Right renal cortex interstitium (tissue), 3 donors: ENCODE results near the gene ST6GAL1. TPM values are rescaled to one million over a fixed set of nuclear protein-coding genes. Genes with fewer than 3 reads are reported as not detected.
"Not testable (repeated sequence)": the region's sequence is repeated elsewhere in the genome, so short reads cannot be mapped to it uniquely, and the experiment has no call there.

Experiments used
- DNase-seq, 3 donors: peaks; one replicate each; pipeline ENCODE4 v3.0.0-alpha.2; 2013; ENCODE audit warnings: low read depth in 3 of 3, low spot score in 2 of 3
- polyA plus RNA-seq, 3 donors: library from polyadenylated mRNA; unstranded; fragments of 120-200 nt; gene quantifications; one replicate each; pipeline ENCODE4 v1.2.1, GENCODE V29; 2013; ENCODE audit not compliant: insufficient read length in 3 of 3

ST6GAL1 gene, protein sequence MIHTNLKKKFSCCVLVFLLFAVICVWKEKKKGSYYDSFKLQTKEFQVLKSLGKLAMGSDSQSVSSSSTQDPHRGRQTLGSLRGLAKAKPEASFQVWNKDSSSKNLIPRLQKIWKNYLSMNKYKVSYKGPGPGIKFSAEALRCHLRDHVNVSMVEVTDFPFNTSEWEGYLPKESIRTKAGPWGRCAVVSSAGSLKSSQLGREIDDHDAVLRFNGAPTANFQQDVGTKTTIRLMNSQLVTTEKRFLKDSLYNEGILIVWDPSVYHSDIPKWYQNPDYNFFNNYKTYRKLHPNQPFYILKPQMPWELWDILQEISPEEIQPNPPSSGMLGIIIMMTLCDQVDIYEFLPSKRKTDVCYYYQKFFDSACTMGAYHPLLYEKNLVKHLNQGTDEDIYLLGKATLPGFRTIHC
- polyA plus RNA-seq, result 10 to 100 TPM; 65.8 to 81.0 (median 72.8) TPM

DNA sequence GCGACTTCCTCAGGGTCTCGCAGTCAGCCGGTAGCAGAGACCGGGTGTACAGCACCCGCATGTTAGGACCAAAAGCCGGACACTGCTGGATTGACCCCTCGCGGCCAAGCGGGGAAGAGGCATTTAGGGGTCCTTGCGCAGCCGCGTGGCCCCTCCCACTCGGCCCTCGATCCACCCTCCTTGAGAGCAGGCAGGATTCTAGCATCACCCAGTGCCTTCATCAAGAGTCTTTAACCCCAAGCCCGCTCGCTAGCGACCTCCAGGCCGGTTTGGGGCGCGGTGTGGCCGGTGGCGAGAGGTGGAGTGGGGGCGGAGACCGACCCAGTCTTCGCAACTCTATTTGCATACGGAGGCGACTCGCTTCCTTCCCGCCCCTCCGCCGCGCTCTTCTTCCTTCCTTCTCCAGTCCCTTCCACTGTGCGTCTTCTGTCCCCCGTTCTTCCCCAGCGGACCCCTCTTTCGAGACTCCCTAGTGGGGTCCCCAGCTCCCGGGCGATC lies at the start of gene ST6GAL1:
Gene ST6GAL1 (plus strand): TSS at position 384 of the 498 bp plus-strand sequence. CDS start 112,178 bp downstream, outside the sequence.
- peak in 1 of 3 donors; percentile 53 for DNase-seq

DNA sequence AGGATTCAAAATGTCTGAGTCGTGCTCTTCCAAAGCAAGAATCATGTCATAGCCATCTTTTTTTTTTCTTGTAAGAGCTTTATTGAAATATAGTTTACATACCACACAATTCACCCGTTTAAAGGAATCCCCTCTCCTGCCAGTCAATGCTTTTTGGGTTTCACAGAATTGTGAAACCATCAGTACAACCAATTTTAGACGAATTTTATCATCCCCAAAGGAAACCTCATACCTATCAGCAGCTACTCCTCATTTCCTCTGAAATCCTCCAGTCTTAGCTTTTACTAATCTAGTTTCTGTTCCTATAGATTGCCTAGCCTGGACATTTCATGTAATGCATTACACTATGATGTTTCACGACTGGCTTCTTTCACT lies 48.2 kb upstream of the ST6GAL1 start:
- DNase-seq, result no peak

DNA sequence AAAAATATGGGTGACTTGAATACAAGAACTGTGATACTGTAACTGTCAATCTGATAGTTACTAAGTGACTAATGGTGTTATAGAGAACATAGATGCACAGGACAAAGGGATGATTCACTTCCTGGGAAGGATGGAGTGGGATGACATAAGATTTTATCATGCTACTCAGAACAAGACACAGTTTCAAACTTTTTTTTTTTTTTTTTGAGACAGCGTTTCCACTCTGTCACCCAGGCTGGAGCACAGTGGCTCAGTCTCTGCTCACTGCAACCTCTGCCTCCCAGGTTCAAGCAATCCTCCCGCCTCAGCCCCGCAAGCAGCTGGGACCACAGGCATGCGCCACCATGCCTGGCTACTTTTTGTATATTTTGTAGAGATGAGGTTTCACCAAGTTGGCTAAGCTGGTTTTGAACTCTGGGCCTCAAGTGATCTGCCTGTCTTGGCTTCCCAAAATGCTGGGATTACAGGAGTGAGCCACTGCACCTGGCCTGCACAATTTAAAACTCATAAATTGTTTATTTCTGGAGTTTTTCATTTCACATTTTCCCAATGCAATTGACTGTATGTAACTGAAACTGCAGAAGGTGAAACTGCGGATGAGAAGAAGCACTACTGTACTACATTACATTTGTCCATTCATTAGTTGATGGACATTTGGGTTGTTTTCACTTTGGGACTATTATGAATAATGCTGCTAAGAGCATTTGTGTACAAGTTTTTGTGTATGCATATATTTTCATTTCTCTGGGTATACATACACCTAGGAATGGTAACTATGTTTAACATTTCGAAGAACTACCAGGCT lies 47.2 kb upstream of the ST6GAL1 start:
- DNase-seq, result no peak

DNA sequence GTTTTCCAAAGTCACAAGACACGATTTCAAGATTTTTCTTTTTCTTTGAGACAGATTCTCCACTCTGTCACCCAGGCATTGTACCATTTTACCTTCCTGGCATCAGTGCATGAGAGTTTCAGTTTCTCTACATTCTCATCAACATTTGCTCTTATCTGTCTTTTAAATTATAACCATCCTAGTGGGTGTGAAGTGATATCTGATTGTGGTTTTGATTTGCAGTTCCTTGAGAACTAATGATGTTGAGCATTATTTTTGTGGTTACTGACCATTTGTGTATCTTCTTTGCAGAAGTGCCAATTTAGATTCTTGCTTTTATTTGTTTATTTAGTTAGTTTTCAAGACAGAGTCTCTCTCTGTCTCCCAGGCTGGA lies 46.7 kb upstream of the ST6GAL1 start:
- DNase-seq, result no peak

DNA sequence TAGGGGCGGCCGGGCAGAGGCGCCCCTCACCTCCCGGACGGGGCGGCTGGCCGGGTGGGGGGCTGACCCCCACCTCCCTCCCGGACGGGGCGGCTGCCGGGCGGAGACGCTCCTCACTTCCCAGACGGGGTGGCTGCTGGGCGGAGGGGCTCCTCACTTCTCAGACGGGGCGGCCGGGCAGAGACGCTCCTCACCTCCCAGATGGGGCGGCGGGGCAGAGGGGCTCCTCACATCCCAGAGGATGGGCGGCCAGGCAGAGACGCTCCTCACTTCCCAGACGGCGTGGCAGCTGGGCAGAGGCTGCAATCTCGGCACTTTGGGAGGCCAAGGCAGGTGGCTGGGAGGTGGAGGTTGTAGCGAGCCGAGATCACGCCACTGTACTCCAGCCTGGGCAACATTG lies 45.5 kb upstream of the ST6GAL1 start:
- DNase-seq, result not testable (repeated sequence)

DNA sequence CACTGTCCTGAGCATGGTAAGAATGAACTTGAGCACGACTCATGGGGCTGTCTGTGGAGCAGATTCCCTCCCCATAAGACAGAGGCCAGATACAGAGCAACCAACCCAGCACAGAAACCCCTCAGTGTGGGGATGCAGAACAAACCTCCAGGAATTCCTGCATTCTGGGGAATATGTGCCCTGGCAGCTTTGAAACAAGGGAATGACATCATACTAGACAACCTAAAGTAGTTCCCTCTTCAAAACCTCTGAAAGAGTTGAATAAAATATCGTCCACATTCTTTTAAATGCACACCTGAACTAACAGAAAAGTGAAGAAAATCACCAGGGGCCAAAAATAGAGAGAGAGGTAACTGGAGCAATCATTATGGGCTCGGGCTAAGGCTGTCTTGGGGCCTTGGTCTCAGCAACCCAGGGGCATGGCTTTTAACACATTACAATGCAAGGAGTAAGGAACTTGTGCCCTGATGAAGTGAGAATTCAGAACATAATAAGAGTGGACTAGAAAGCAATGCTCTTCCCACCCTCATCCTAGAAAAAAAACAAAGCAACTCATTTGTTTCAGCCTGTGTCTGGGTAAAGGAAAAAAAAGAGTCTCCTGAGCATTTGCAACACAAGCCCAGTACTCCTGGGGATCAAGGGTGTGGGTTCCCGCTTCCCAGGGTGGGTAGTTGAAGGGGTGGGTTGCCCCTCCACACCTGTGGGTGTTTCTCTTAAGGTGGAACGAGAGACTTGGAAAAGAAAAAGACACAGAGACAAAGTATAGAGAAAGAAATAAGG lies 43.9 kb upstream of the ST6GAL1 start:
- no peak for DNase-seq

DNA sequence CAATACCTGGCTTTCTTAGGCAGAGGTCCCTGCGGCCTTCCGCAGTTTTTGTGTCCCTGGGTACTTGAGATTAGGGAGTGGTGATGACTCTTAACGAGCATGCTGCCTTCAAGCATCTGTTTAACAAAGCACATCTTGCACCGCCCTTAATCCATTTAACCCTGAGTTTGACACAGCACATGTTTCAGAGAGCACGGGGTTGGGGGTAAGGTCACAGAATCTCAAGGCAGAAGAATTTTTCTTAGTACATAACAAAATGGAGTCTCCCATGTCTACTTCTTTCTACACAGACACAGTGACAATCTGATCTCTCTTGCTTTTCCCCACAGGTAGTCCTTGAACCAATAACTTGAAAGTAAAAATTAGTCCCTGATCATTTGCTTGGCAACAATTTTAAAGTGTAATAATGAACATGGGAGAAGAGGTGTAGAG lies 42.8 kb upstream of the ST6GAL1 start:
- not testable (repeated sequence) for DNase-seq

DNA sequence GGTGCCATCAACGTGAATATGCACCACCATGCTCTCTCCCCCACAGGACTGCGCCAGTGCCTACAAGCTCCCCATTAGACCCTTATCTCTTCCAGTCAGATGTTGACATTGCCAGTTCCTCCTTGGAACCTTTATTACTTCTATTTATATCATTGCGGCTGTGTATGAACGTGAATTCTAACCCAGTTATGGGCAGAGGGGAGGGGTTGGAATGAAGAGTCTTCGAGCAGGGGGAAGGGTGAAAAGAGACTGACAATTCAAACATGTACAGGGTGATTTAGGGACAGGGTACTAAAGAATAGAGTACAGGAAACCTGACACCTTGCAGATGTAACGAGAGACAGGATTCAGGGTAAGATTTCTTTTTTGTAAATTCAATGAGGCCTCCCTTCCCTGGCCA lies 41.8 kb upstream of the ST6GAL1 start:
- DNase-seq, result no peak

DNA sequence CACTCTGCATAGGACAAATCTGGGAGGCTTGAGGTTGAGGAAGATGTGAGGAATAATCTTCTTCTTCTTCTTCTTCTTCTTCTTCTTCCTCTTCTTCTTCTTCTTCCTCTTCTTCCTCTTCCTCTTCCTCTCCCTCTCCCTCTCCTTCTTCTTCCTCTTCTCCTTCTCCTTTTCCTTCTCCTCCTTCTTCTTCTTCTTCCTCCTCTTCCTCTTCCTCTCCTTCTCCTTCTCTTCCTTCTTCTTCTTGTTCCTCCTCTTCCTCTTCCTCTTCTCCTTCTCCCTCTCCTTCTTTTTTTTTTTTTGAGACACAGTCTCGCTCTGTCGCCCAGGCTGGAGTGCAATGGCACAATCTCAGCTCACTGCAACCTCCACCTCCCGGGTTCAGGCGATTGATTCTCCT lies 40.6 kb upstream of the ST6GAL1 start:
- not testable (repeated sequence) for DNase-seq

DNA sequence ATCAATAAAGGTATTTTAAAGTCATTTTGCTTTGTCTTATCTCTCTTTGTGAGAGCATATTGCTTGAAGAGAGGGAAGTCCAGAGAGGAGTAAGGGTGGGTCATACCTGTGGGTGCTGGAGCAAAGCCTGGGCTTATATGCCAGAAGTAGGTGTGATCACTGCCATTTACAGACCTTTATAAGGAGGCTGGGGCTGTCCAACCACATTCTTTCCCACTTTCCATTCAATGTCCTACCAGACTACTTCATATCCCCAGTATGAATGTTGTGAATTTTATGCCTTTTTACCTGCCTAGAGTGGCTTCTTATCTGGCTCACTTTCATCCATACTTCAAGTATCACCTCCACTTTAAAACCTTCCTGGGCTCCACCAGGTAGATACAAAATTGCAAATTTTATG lies 39.4 kb upstream of the ST6GAL1 start:
- no peak for DNase-seq

DNA sequence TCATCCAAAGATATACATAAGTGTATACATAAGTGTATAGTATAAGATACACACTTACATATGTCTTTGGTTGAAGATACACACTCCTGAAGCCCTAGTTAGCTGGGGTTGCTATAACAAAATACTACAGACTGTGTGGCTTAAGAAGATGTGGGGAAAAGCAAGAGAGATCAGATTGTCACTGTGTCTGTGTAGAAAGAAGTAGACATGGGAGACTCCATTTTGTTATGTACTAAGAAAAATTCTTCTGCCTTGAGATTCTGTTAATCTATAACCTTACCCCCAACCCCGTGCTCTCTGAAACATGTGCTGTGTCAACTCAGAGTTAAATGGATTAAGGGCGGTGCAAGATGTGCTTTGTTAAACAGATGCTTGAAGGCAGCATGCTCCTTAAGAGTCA lies 37.3 kb upstream of the ST6GAL1 start:
- DNase-seq, result not testable (repeated sequence)

DNA sequence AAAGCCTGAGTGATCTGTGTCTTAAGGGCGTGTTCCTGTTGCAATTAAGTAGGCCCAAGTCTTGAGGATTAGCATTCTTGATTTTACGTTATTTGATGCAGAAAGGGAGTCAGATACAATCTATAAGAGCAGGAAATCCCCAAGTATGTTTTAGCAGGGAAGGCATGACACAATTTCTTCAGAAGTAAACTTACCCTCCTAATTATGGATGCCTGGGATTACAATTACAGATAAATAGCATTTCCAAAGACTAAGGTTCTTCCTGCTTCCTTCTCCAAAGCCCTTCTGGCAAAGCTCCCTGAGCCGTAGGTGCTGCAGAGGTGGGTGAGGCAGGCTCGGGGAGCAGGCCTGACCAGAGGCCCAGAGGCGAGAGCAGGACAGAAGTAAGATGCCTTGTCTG lies 34.9 kb upstream of the ST6GAL1 start:
- DNase-seq, result no peak

DNA sequence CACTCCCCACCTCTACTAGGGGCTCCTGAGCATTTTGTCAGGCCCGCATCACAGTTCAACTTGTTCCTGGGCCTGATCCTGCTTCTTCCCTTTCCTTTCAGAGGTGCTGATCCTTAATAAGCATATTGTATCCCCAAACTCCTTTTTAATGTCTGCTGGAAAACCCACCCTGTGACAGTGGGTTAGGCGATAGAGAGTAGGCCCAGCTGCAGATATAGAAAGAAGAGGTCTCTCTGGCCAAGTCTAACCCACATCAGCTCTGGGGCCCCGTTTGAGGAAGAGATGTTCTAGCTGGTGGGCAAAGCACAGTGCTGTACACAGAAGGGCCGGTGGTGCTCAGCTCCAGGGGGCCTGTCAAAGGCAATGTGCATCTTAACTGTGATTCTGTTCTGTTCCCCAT lies 34.3 kb upstream of the ST6GAL1 start:
- DNase-seq, result no peak

DNA sequence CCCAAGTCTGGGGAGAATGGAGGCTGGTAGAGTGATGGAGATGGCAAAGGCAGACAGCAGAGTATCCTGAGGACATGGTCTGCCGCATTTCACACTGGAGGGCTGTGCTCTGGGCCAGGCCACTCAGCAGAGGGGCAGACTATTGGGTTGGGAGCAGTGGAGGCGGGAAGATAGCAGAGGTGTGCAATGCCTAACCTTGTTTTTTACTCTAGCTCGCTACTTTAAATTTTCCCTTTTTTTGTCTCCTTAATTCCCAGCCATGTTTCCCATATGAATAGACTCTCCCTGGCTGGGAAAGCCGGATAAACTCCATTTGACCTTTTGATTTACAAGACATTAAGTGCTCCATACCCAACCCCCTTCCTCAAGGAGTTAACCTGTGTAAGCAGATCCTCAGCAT lies 33.5 kb upstream of the ST6GAL1 start:
- peak; percentile 39 to 48 (median 43) for DNase-seq

DNA sequence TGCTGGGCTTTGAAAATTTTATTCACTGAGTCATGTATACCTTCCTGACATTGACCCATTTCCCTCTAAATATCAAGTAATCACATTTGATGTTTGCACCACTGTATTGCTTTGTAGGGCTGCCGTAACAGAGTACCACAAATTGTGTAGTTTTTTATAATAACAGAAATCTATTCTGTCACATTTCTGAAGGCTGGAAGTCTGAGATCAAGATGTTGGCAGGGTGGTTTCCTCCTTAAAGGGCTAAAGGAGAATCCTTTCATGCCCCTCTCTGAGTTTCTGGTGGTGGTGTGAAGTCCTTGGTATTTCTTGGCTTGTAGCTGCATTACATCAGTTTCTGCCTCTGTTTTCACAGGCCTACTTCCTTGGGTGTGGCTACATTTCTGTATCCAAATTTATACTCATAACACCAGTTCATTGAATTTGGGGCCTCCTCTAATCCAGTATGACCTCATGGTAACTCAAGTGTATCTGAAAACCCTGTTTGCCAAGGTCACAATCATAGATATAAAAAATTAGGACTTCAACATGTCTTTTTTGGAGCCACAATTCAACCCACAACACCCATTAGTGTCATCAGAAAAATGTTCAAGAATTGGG lies 29.1 kb upstream of the ST6GAL1 start:
- no peak for DNase-seq

DNA sequence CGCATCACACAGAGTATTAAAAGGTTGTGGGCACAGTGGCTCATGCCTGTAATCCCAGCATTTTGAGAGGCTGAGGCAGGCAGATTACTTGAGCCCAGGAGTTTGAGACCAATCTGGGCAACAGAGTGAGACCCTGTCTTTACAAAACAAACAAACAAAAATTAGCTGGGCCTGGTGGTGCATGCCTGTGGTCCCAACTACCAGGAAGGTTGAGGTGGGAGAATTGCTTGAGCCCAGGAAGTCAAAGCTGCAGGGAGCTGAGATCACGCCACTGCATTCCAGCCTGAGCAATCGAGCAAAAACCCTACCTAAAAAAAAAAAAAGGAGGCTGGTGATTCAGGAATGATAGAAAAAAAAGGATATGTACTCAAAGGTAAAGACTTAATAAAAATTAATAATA lies 28.2 kb upstream of the ST6GAL1 start:
- no peak for DNase-seq

DNA sequence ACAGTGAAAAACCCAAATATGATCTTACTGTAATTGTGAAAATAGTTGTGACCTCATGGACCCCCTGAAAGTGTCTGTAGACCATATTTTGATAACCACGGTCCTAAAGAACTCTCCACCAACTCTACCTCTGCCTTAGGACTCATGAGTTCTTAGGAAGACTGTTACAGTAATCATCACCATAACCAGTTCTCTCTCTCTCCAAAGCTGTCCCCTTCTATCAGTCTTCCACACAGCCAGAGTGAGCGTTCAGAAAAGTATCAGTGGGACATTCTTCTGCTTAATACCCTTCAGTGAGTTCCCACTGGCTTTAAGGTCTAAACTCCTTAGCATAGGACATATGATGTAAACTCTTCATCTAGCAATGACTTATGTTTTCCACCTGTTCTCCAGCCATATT lies 27.6 kb upstream of the ST6GAL1 start:
- DNase-seq, result no peak

DNA sequence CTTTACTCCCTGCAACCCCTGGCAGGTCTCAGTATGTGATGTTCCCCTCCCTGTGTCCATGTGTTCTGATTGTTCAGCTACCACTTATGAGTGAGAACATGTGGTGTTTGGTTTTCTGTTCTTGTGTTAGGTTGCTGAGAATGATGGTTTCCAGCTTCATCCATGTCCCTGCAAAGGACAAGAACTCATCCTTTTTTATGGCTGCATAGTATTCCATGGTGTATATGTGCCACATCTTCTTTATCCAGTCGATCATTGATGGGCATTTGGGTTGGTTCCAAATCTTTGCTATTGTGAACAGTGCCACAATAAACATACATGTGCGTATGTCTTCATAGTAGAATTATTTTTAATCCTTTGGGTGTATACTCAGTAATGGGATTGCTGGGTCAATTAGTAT lies 26.6 kb upstream of the ST6GAL1 start:
- not testable (repeated sequence) for DNase-seq

DNA sequence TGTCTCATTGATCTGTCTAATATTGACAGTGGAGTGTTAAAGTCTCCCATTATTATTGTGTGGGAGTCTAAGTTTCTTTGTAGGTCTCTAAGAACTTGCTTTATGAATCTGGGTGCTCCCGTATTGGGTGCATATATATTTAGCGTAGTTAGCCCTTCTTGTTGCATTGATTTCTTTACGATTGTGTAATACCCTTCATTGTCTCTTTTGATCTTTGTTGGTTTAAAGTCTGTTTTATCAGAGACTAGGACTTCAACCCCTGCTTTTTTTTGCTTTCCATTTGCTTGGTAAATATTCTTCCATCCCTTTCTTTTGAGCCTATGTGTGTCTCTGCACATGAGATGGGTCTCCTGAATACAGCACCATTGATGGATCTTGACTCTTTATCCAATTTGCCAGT lies 23.3 kb upstream of the ST6GAL1 start:
- not testable (repeated sequence) for DNase-seq

DNA sequence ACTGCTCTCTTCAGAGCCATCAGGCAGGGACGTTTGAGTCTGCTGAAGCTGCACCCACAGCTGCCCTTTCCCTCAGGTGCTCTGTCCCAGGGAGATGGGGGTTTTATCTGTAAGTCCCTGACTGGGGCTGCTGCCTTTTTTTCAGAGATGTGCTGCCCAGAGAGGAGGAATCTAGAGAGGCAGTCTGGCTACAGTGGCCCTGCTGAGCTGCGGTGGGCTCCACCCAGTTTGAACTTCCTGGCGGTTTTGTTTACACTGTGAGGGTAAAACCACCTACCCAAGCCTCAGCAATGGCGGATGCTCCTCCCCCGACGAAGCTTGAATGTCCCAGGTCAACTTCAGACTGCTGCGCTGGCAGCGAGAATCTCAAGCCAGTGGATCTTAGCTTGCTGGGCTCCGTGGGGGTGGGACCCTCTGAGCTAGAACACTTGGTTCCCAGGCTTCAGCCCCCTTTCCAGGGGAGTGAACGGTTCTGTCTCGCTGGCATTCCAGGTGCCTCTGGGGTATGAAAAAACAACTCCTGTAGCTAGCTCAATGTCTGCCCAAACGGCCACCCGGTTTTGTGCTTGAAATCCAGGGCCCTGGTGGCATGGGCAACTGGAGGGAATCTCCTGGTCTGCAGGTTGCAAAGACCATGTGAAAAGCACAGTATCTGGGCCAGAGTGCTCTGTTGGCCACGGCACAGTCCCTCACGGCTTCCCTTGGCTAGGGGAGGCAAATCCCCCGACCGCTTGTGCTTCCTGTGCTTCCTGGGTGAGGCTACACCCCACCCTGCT lies 21.1 kb upstream of the ST6GAL1 start:
- DNase-seq, result no peak
